Gastroesophageal sphincter (tissue), 4 donors: Measurements from ENCODE around the gene CNNM1. TPM values are rescaled to one million over a fixed set of nuclear protein-coding genes. Genes with fewer than 3 reads are reported as not detected.

Experiments
- ATAC-seq: fragments of 150-250 bp; one replicate; pipeline ENCODE4 v1.9.1; 2016; ENCODE audit warnings: mild to moderate bottlenecking, moderate library complexity
- H3K27ac ChIP-seq, 4 donors: fragments of 200-600 bp; sonication (generic) in 3 of 4; 1 replicate in 3 of 4; 2 replicates in 1 of 4; pipeline ENCODE4 v1.5.1; 2016 to 2019
- H3K27me3 ChIP-seq: fragments of 200-600 bp; sonication (generic); one replicate; pipeline ENCODE4 v1.5.1; 2019
- H3K36me3 ChIP-seq, 2 donors: fragments of 200-600 bp; sonication (generic); one replicate each; pipeline ENCODE4 v1.5.1; 2019; ENCODE audit warnings: control low read depth in 1 of 2
- H3K4me1 ChIP-seq, 3 donors: fragments of 200-600 bp; sonication (generic); 1 replicate in 2 of 3; 2 replicates in 1 of 3; pipeline ENCODE4 v1.5.1; 2016 to 2019; ENCODE audit warnings: control low read depth in 2 of 3
- H3K4me3 ChIP-seq, 2 donors: fragments of 200-600 bp; sonication (generic); one replicate each; pipeline ENCODE4 v1.5.1; 2019; ENCODE audit warnings: mild to moderate bottlenecking in 1 of 2, moderate library complexity in 1 of 2
- H3K9me3 ChIP-seq, 3 donors: fragments of 200-600 bp; sonication (generic); one replicate each; pipeline ENCODE4 v1.5.1; 2017 to 2019; ENCODE audit warnings: control low read depth in 2 of 3
- CTCF ChIP-seq, 4 experiments: fragments of 200-600 bp in 2 of 4; fragments of 450-650 bp in 2 of 4; sonication (generic) in 1 of 4; IDR thresholded peaks; one replicate each; pipeline ENCODE4 v1.5.1; 2017 to 2019; ENCODE audit warnings: antibody characterized with exemption in 4 of 4, mild to moderate bottlenecking in 2 of 4, moderate library complexity in 2 of 4
- EP300 ChIP-seq: sonication (generic); formaldehyde crosslinking; IDR thresholded peaks from one replicate; pipeline ENCODE4 v1.6.1; 2017; ENCODE audit warnings: antibody characterized with exemption, mild to moderate bottlenecking
- POLR2A ChIP-seq, 2 donors: fragments of 450-650 bp; IDR thresholded peaks; one replicate each; pipeline ENCODE4 v1.6.1; 2017; ENCODE audit warnings: antibody characterized with exemption in 2 of 2, mild to moderate bottlenecking in 2 of 2, moderate library complexity in 1 of 2
- POLR2AphosphoS5 ChIP-seq: sonication (generic); formaldehyde crosslinking; IDR thresholded peaks from one replicate; pipeline ENCODE4 v1.6.1; 2017; ENCODE audit warnings: antibody characterized with exemption
- WGBS, 2 donors: methylation state at CpG; one replicate each; pipeline ENCODE4 v1.1.5; 2018; ENCODE audit warnings: low coverage in 1 of 2; 5-methylcytosine and 5-hydroxymethylcytosine counted together
- total RNA-seq, 4 donors: library from RNA; depleted of rRNA; stranded (reverse); fragments of >200 nt; gene quantifications; one replicate each; pipeline ENCODE4 v1.1.0, GENCODE V29; 2016

The CNNM1 gene
- total RNA-seq, 4 donors from 2014 or later, result 1.9 to 3.1 (median 3.0) TPM

- H3K4me1 ChIP-seq, result no peaks in the 10 kb centered on the region
- H3K4me3 ChIP-seq, result no peak overlapping the region
- no peak for TF ChIP-seq POLR2A (IDR thresholded peaks at IDR 0.05)
- TF ChIP-seq POLR2AphosphoS5, result no peak
- TF ChIP-seq EP300, result no peak
- no peak for TF ChIP-seq CTCF (IDR thresholded peaks at IDR 0.05)
- H3K9me3 ChIP-seq, result no peaks in the 10 kb centered on the region
- no peaks in the 10 kb centered on the region for H3K27me3 ChIP-seq
- no peak for ATAC-seq
- H3K27ac ChIP-seq, result no peak overlapping the region
- peaks cover 0 to 92% of the 10 kb centered on the region in 2 donors for H3K36me3 ChIP-seq
- WGBS, 2 donors, result 85 to 100% methylated on average over 3 of the region's 3 CpGs
These were observed 70.5 kb downstream of the CNNM1 start for GRCh38 chr10:99399664-99400063.

- no peaks in the 10 kb centered on the region for H3K4me1 ChIP-seq
- no peaks in the 10 kb centered on the region for H3K9me3 ChIP-seq
- 70 to 93% methylated on average over 2 to 8 of the region's 9 CpGs for WGBS, 2 donors
- TF ChIP-seq CTCF (IDR thresholded peaks at IDR 0.05), result no peak
- TF ChIP-seq POLR2A (IDR thresholded peaks at IDR 0.05), result no peak
- no peak for TF ChIP-seq EP300
- no peak for TF ChIP-seq POLR2AphosphoS5
- H3K4me3 ChIP-seq, result no peak overlapping the region
- no peak for ATAC-seq
- H3K27me3 ChIP-seq, result no peaks in the 10 kb centered on the region
- H3K36me3 ChIP-seq, result peaks cover 6 to 86% of the 10 kb centered on the region in 2 donors
- no peak overlapping the region for H3K27ac ChIP-seq
These were observed 74.5 kb downstream of the CNNM1 start for GRCh38 chr10:99403674-99404073.

- Histone ChIP-seq H3K36me3 (peaks cover 6 to 65% of the 10 kb centered on the region in 2 donors), H3K4me3 (no peak overlapping the region), H3K9me3 (no peaks in the 10 kb centered on the region), H3K4me1 (peaks cover 0 to 6% (median 0%) of the 10 kb centered on the region in 3 donors), H3K27ac (no peak overlapping the region), H3K27me3 (no peaks in the 10 kb centered on the region)
- 100% methylated on average over 1 of the region's 3 CpGs; no CpG with 5 or more reads in 1 of the 2 donors for WGBS, 2 donors
- no peak for ATAC-seq
- no peak for TF ChIP-seq POLR2AphosphoS5
- TF ChIP-seq EP300, result no peak
These were observed 77.0 kb downstream of the CNNM1 start for GRCh38 chr10:99406149-99406548.

GRCh38 chr10:99410146-99410545 is 81.0 kb downstream of the CNNM1 start:
- Histone ChIP-seq H3K36me3 (peaks cover 6 to 37% of the 10 kb centered on the region in 2 donors), H3K27ac (no peak overlapping the region), H3K4me3 (no peak overlapping the region), H3K9me3 (no peaks in the 10 kb centered on the region), H3K4me1 (peaks cover 0 to 18% (median 0%) of the 10 kb centered on the region in 3 donors), H3K27me3 (no peaks in the 10 kb centered on the region)
- 36% methylated on average over 1 of the region's 1 CpG; no CpG with 5 or more reads in 1 of the 2 donors for WGBS, 2 donors
- TF ChIP-seq EP300 (no peak), CTCF (IDR thresholded peaks at IDR 0.05) (no peak), POLR2A (IDR thresholded peaks at IDR 0.05) (no peak), POLR2AphosphoS5 (no peak)
- ATAC-seq, result no peak

GRCh38 chr10:99410876-99411275 is 81.7 kb downstream of the CNNM1 start:
- WGBS, 2 donors, result 86 to 100% methylated on average over 1 to 4 of the region's 4 CpGs
- Histone ChIP-seq H3K9me3 (no peaks in the 10 kb centered on the region), H3K4me3 (no peak overlapping the region), H3K27me3 (no peaks in the 10 kb centered on the region), H3K27ac (no peak overlapping the region), H3K4me1 (peaks cover 0 to 18% (median 0%) of the 10 kb centered on the region in 3 donors), H3K36me3 (peaks cover 3 to 30% of the 10 kb centered on the region in 2 donors)
- TF ChIP-seq EP300 (no peak), POLR2AphosphoS5 (no peak), POLR2A (IDR thresholded peaks at IDR 0.05) (no peak), CTCF (IDR thresholded peaks at IDR 0.05) (no peak)
- ATAC-seq, result no peak
